K562 (cell line): ENCODE measurements around the gene MPZL3. TPM values are rescaled to one million over a fixed set of nuclear protein-coding genes. Genes with fewer than 3 reads are reported as not detected.

Source experiments
- ATAC-seq: fragments of 200-7000 bp; cut with Tn5 transposase; 3 replicates; pipeline ENCODE4 v1.9.1; 2020; ENCODE audit warnings: moderate library complexity
- BruUV-seq: library from RNA; stranded (reverse); fragments of 400-500 nt; replicated peaks from 2 replicates; lab custom pipeline; 2021; lab: Mats Ljungman, UMichigan
- CTCF ChIA-PET: fragments of 300-600 bp; formaldehyde crosslinking; extraction: SDS; loops from one replicate; lab custom pipeline; 2021; ENCODE audit warnings: low intra/inter-chr PET ratio; lab: Yijun Ruan, JAX
- POLR2A ChIA-PET: fragments of 300-600, 350-650 bp; sonication (Branson Sonifier 250); formaldehyde crosslinking; extraction: SDS; loops from one replicate; lab custom pipeline; 2021; ENCODE audit warnings: antibody characterized with exemption, inconsistent platforms; lab: Yijun Ruan, JAX
- DNase-seq, 4 experiments: peaks; one replicate each; pipeline versions ENCODE4 v3.0.0 to v3.0.0-alpha.2; 2011 to 2018; ENCODE audit warnings: low spot score in 3 of 4, mixed read lengths in 3 of 4; ENCODE audit errors: extremely low read depth in 1 of 4
- FAIRE-seq: peaks from 2 replicates; lab custom pipeline; 2011; peaks lifted over from hg19 to GRCh38; lab: Jason Lieb, UNC
- H2AFZ ChIP-seq: 2 replicates; pipeline ENCODE4 v1.6.0; 2011; ENCODE audit warnings: low read depth, low read length, control low read depth, inconsistent platforms
- H3K27ac ChIP-seq: fragments of 200-600 bp; 3 replicates; pipeline ENCODE4 v1.8.0; 2011; ENCODE audit warnings: low read depth, mild to moderate bottlenecking, control low read depth, inconsistent platforms, low read length, moderate library complexity, mixed read lengths; ENCODE audit errors: extremely low read depth
- H3K27me3 ChIP-seq, 2 experiments: fragments of 300-600 bp in 1 of 2; 2 replicates in 1 of 2; 3 replicates in 1 of 2; pipeline versions ENCODE4 v1.6.0 to v1.8.0; 2011; ENCODE audit warnings: inconsistent platforms in 2 of 2, low read length in 2 of 2, mild to moderate bottlenecking in 1 of 2, mixed read lengths in 1 of 2, moderate library complexity in 1 of 2; ENCODE audit not compliant: control insufficient read depth in 2 of 2, insufficient read depth in 2 of 2
- H3K36me3 ChIP-seq: fragments of 300-600 bp; 3 replicates; pipeline ENCODE4 v1.8.0; 2011; ENCODE audit warnings: mild to moderate bottlenecking, low read length, inconsistent platforms; ENCODE audit not compliant: control insufficient read depth, insufficient read depth
- H3K4me1 ChIP-seq, 2 experiments: fragments of 200-600 bp in 1 of 2; replicated peaks in 1 of 2; 2 replicates in 1 of 2; 3 replicates in 1 of 2; pipeline versions ENCODE4 v1.5.1 to v1.8.0; 2011; ENCODE audit warnings: inconsistent platforms in 2 of 2, low read length in 2 of 2, mild to moderate bottlenecking in 1 of 2, mixed read lengths in 1 of 2, moderate library complexity in 1 of 2; ENCODE audit not compliant: control insufficient read depth in 2 of 2, insufficient read depth in 2 of 2
- H3K4me2 ChIP-seq: 2 replicates; pipeline ENCODE4 v1.6.1; 2011; ENCODE audit warnings: low read length, control low read depth, inconsistent platforms, mixed read lengths; ENCODE audit not compliant: insufficient read depth
- H3K4me3 ChIP-seq: fragments of 200-600 bp; sonication (generic), shearing (Covaris generic); 2 replicates; pipeline ENCODE4 v1.5.1; 2016; ENCODE audit warnings: control low read depth, inconsistent platforms
- H3K79me2 ChIP-seq: fragments of 200-600 bp; 3 replicates; pipeline ENCODE4 v1.8.0; 2011; ENCODE audit warnings: low read length, inconsistent platforms; ENCODE audit not compliant: control insufficient read depth, insufficient read depth
- H3K9ac ChIP-seq, 2 experiments: 2 replicates each; pipeline versions ENCODE4 v1.6.0 to v1.6.1; 2011; ENCODE audit warnings: low read depth in 2 of 2, low read length in 2 of 2, control low read depth in 1 of 2, inconsistent platforms in 1 of 2, mild to moderate bottlenecking in 1 of 2, mixed read lengths in 1 of 2; ENCODE audit not compliant: insufficient read depth in 1 of 2
- H3K9me1 ChIP-seq: one replicate; pipeline ENCODE4 v1.6.0; 2011; ENCODE audit warnings: inconsistent platforms, mild to moderate bottlenecking, low read length, moderate library complexity; ENCODE audit not compliant: control insufficient read depth, insufficient read depth
- H3K9me3 ChIP-seq: replicated peaks from 2 replicates; pipeline ENCODE4 v1.5.1; 2011; ENCODE audit warnings: low read depth, low read length, inconsistent platforms; ENCODE audit not compliant: control insufficient read depth, insufficient read depth
- H4K20me1 ChIP-seq: replicated peaks from 2 replicates; pipeline ENCODE4 v1.6.1; 2011; ENCODE audit warnings: low read length, inconsistent platforms, mixed read lengths; ENCODE audit not compliant: control insufficient read depth, insufficient read depth
- ARID3B ChIP-seq: fragments of 250-450 bp; sonication (Bioruptor Pico); IDR thresholded peaks from 2 replicates; pipeline ENCODE4 v1.4.0; 2020; ENCODE audit warnings: borderline replicate concordance
- CSDE1 ChIP-seq, 2 experiments: fragments of 450-650 bp; IDR thresholded peaks; 2 replicates each; pipeline ENCODE4 v1.6.1; 2016; ENCODE audit warnings: mild to moderate bottlenecking in 1 of 2
- RB1 ChIP-seq: fragments of 450-650 bp; IDR thresholded peaks from 2 replicates; pipeline ENCODE4 v1.6.1; 2017; ENCODE audit warnings: low read depth, mild to moderate bottlenecking
- RBBP5 ChIP-seq: fragments of 200-600 bp; sonication (generic); IDR thresholded peaks from 2 replicates; pipeline ENCODE4 v1.6.1; 2012; ENCODE audit warnings: borderline replicate concordance, mild to moderate bottlenecking, low read length, control low read depth, inconsistent platforms; ENCODE audit not compliant: insufficient read depth, poor library complexity, severe bottlenecking
- RBM25 ChIP-seq: fragments of 200-400 bp; formaldehyde crosslinking; IDR thresholded peaks from 2 replicates; pipeline ENCODE4 v1.6.1; 2018; ENCODE audit warnings: low read length, low read depth, moderate library complexity; ENCODE audit not compliant: severe bottlenecking
- SIX5 ChIP-seq, 2 experiments: IDR thresholded peaks; 2 replicates each; pipeline ENCODE4 v1.6.1; 2011; ENCODE audit warnings: low read length in 2 of 2, borderline replicate concordance in 1 of 2, low read depth in 1 of 2, mild to moderate bottlenecking in 1 of 2, moderate library complexity in 1 of 2; ENCODE audit not compliant: insufficient read depth in 1 of 2
- ZNF146 ChIP-seq: IDR thresholded peaks from one replicate; pipeline ENCODE4 v1.6.1; 2018; ENCODE audit warnings: missing compliant biosample characterization; ENCODE audit not compliant: unreplicated experiment
- ZNF253 ChIP-seq: fragments of 250-450 bp; sonication (Bioruptor Pico); conservative IDR thresholded peaks from 2 replicates; pipeline ENCODE4 v1.6.1; 2021; ENCODE audit warnings: mild to moderate bottlenecking
- WGBS: fragments of 100-300 bp; shearing (Covaris generic); methylation state at CpG from one replicate; pipeline ENCODE4 v1.1.6; 2016; ENCODE audit warnings: low coverage, mixed read lengths; ENCODE audit not compliant: insufficient coverage; ENCODE audit errors: missing lambda C conversion rate; 5-methylcytosine and 5-hydroxymethylcytosine counted together
- in situ Hi-C: fragments of 300-500 bp; cut with MboI; formaldehyde crosslinking; loops from 4 replicates; pipeline ENCODE4 v1.15.0; 2018; ENCODE audit warnings: inconsistent platforms, mixed read lengths
- intact Hi-C: fragments of 100-400 bp; cut with micrococcal nuclease; formaldehyde crosslinking; loops from 2 replicates; pipeline ENCODE4 v1.14.2; 2022
- polyA plus RNA-seq, 8 experiments: library from polyadenylated mRNA; depleted of rRNA in 4 of 8; stranded (reverse) in 5 of 8; unstranded in 3 of 8; fragments of >200 nt; fragmentation: Nextera tagmentation in 2 of 8; fragmentation: Illumina TruSeq in 1 of 8; extraction: Ambion mirVana in 2 of 8; extraction: Trizol in 1 of 8; gene quantifications; 2 replicates each; pipeline versions ENCODE4 v1.2.1 to v1.2.3, GENCODE V29; 2011 to 2014; ENCODE audit warnings: inconsistent platforms in 1 of 8, missing spikeins in 1 of 8
- total RNA-seq, 7 experiments: library from RNA; depleted of rRNA in 6 of 7; stranded (reverse); fragments of >200 nt in 6 of 7; fragmentation: Illumina TruSeq in 2 of 7; extraction: Trizol in 2 of 7; gene quantifications; 2 replicates each; pipeline versions ENCODE4 v1.2.1 to v1.2.3, GENCODE V29; 2011 to 2021; ENCODE audit warnings: low replicate concordance in 1 of 7

The MPZL3 gene
- total and polyA plus RNA-seq, 9 of the 15 experiments (the other 6 are each of a cell fraction or from before 2014, with no cell fraction given), result 0.97 to 2.9 (median 1.6) TPM

- H3K4me2 ChIP-seq, result no peak overlapping the region
- ATAC-seq, result no peak
- H3K27ac ChIP-seq, result no peak overlapping the region
- H3K36me3 ChIP-seq, result no peaks in the 10 kb centered on the region
- ChIA-PET CTCF (no interaction called here), POLR2A (interaction anchor here (1.0 kb wide), 1 partner anchor 269 kb away, joined by 3 read pairs; no protein-coding TSS in a partner anchor)
- peaks cover 28 to 31% of the 10 kb centered on the region in 2 experiments for H3K27me3 ChIP-seq
- H3K4me3 ChIP-seq, result no peak overlapping the region
- no peaks in the 10 kb centered on the region for H3K4me1 ChIP-seq
- intact Hi-C loops (no loop called here), in situ Hi-C loops (no loop called here)
- DNase-seq, result no peak
- no peaks in the 10 kb centered on the region for H3K79me2 ChIP-seq
- no peaks in the 10 kb centered on the region for H4K20me1 ChIP-seq
- no peak for TF ChIP-seq SIX5 (IDR thresholded peaks at IDR 0.05; ENCODE audit: borderline replicate concordance in 1 of 2, insufficient read depth in 1 of 2, low read depth in 1 of 2, low read length in 2 of 2)
- H2AFZ ChIP-seq, result no peak overlapping the region
- no peak for FAIRE-seq
- no TSS peak for BruUV-seq
- H3K9ac ChIP-seq, result no peak overlapping the region
- 0 out of 2 replicates have a peak, but pooled peaks cover 2% of the 10 kb centered on the region for H3K9me3 ChIP-seq
- 4% methylated on average over 3 of the region's 3 CpGs for WGBS
- H3K9me1 ChIP-seq, result no peaks in the 10 kb centered on the region
Measured at GRCh38 chr11:118260353-118260752, 8.2 kb upstream of the MPZL3 start.

DNA sequence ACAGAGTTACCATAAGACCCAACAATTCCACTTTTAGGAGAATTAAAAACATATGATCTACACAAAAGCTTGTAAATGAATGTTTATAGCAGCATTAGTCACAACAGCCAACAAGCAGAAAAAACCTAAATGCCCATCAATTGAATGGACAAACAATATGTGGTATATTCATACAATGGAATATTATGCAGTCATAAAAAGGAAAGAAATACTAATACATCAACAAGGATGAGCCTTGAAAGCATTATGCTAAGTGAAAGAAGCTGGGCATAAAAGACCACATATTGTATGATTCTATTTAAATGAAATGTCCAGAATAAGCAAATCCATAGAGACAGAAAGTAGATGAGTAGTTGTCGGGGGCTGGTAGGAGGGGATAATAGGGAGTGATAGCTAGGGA lies 7.0 kb upstream of the MPZL3 start:
- Histone ChIP-seq H3K9me3 (0 out of 2 replicates have a peak, but pooled peaks cover 2% of the 10 kb centered on the region), H3K9me1 (no peaks in the 10 kb centered on the region), H2AFZ (no peak overlapping the region), H3K9ac (no peak overlapping the region), H3K36me3 (no peaks in the 10 kb centered on the region), H3K4me2 (no peak overlapping the region), H3K4me3 (no peak overlapping the region), H3K79me2 (no peaks in the 10 kb centered on the region), H3K27me3 (peaks cover 18 to 20% of the 10 kb centered on the region in 2 experiments), H3K4me1 (no peaks in the 10 kb centered on the region), H3K27ac (no peak overlapping the region), H4K20me1 (no peaks in the 10 kb centered on the region)
- 91% methylated on average over 1 of the region's 1 CpG for WGBS
- no peak for DNase-seq
- TF ChIP-seq ZNF146, result peak; percentile 75
- no peak for TF ChIP-seq ZNF253 (CRISPR knock-in tag)
- TF ChIP-seq ARID3B (CRISPR knock-in tag), result no peak
- TF ChIP-seq CSDE1 (IDR thresholded peaks at IDR 0.05), result no peak
- no peak for TF ChIP-seq RB1
- peak; percentile 47 for TF ChIP-seq RBM25
- no peak for TF ChIP-seq RBBP5
- intact Hi-C loops (loop anchor here (5.0 kb wide), 1 partner anchor 57 kb away; no protein-coding TSS in a partner anchor), in situ Hi-C loops (no loop called here)
- ATAC-seq, result no peak
- no TSS peak for BruUV-seq
- CTCF ChIA-PET, result no interaction called here
- POLR2A ChIA-PET, result no interaction called here
- no peak for FAIRE-seq
